GM12874 (cell line): ENCODE results near the gene MARVELD2.

ENCODE experiments used
- CTCF ChIP-seq: IDR thresholded peaks from 2 replicates; pipeline ENCODE4 v1.5.1; 2011; ENCODE audit warnings: low read depth, mild to moderate bottlenecking, control low read depth, low read length, moderate library complexity; ENCODE audit not compliant: insufficient read depth

MARVELD2 gene

GRCh38 chr5:69491838-69492390, 77.0 kb downstream of the MARVELD2 start:
- TF ChIP-seq CTCF: no peak

- TF ChIP-seq CTCF: no peak
Measured at GRCh38 chr5:69492391-69492922, 77.5 kb downstream of the MARVELD2 start, which contains the start of gene OCLN. Gene OCLN (plus strand): TSS chr5:69492790. CDS start chr5:69504245, 11,455 bp downstream.

- no peak for TF ChIP-seq CTCF
Measured at GRCh38 chr5:69492923-69493395, 78.0 kb downstream of the MARVELD2 start.

- no peak for TF ChIP-seq CTCF
Measured at GRCh38 chr5:69493396-69494133, 78.6 kb downstream of the MARVELD2 start.
